ENCODE measurements around the gene FMO1. TPM values are rescaled to one million over a fixed set of nuclear protein-coding genes. Genes with fewer than 3 reads are reported as not detected.
"Not testable (repeated sequence)": the region's sequence is repeated elsewhere in the genome, so short reads cannot be mapped to it uniquely, and the experiment has no call there.

The FMO1 gene
- total RNA-seq, 1 donor from 2014 or later = 0.54 TPM

DNA sequence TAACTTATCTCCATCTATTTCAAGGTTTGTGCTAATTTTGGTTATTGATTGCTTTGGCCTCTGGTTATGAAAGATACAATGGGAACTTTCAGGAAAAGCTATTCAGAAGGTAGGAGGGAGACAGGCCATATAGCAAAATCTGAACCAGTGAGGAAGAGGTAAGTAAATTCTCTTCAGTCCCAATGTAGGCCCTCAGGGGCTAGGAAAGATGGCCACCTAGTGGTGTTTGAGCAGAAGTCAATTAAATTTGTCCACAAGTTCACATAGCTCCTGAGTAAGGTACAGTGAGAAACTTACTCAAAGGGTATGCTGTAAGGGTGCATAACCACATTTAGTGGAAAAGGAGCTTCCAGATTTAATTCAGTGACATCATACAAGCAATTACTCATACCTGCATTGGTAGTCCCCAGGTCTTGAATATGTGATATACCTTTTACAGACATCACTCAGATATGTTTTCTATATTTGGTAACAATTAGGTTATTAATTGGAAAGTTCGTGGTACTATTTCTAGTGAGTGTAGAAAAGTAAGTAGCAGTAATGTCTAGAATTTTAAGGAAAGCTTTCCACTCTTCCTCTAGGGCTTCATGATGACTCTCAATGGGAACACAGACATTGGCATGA lies 21.4 kb upstream of the FMO1 start:
- ATAC-seq (ENCODE audit: poor library complexity) (peak; percentile 84), DNase-seq (no peak)
- intact Hi-C loops (cut with DNase I) = loop anchor here (2.0 to 5.0 kb wide), 2 partner anchors 145 to 260 kb away; no protein-coding TSS in a partner anchor

DNA sequence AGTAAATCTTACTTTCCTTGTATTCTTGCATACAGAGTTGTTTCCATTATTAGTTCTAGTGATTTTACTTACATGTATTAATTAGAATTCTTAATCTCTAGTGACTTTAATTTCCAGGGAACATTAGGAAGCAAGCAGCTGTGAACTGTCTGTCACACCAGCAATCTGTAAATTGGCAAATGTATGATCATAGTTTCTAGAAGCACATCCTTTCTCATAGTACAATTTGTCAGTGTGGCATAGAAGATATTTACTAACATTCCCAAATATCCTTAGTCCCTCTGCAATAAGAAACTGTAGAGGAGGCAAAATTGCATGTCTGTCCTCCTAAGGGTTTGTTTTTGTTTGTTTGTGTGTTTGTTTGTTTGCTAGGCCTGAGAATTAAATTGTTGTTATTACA lies 17.0 kb upstream of the FMO1 start:
- DNase-seq (no peak), ATAC-seq (ENCODE audit: poor library complexity) (no peak)
- intact Hi-C loops (cut with DNase I) = no loop called here

DNA sequence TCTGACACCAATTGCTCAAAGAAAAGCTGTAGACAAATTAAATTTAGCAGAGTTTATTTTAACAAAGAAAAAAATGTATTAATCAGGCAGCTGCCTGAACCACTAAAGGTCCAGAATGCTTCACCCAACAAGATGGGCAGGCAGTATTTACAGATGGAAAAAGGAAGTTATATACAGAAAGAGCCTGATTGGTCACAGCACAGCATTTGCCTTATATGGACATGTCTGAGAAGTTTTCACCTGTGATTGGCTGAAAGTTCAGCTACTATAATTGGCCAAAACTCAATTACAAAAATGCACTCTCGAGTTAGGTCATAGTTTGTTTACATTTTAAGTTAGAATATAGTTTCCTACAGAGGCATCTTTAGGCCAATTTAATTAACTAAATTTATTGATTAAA lies 15.1 kb upstream of the FMO1 start:
- no peak for DNase-seq
- intact Hi-C loops (cut with DNase I) = no loop called here
- no peak for ATAC-seq (ENCODE audit: poor library complexity)

DNA sequence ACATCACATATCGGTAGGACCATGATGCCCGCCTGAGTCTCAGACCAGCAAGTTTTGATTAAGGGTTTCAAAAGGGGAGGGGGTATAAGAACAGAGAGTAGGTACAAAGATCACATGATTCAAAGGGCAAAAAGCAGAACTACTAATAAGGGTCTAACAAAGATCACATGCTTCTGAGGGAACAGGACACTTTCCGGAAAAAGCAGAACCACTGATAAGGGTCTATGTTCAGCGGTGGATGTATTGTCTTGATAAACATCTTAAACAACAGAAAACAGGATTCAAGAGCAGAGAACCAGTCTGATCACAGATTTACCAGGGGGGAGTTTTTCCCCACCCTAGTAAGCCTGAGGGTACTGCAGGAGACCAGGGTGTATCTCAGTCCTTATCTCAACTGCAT lies 12.1 kb upstream of the FMO1 start:
- ATAC-seq (ENCODE audit: poor library complexity); intact Hi-C loops (cut with DNase I); DNase-seq: not testable (repeated sequence)

DNA sequence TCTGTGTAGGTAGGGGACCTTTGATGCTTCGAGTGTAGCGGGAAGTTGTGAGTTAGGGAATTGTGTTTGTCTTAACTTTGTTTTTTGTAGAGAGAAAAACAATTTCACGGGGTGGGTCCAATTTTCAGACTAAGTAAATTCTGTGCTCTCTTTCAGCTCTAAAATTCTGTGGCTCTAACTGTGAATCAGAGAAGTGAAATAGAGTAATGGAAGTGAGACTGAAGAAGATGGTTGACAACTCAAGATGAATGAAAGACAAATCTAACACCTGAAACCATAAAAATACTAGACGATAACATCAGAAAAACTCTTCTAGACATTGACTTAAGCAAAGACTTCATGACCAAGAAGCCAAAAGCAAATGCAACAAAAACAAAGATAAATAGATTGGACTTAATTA lies 4.4 kb upstream of the FMO1 start:
- intact Hi-C loops (cut with DNase I) = loop anchor here (2.0 kb wide), 1 partner anchor 69 kb away; no protein-coding TSS in a partner anchor
- DNase-seq (no peak), ATAC-seq (ENCODE audit: poor library complexity) (no peak)

DNA sequence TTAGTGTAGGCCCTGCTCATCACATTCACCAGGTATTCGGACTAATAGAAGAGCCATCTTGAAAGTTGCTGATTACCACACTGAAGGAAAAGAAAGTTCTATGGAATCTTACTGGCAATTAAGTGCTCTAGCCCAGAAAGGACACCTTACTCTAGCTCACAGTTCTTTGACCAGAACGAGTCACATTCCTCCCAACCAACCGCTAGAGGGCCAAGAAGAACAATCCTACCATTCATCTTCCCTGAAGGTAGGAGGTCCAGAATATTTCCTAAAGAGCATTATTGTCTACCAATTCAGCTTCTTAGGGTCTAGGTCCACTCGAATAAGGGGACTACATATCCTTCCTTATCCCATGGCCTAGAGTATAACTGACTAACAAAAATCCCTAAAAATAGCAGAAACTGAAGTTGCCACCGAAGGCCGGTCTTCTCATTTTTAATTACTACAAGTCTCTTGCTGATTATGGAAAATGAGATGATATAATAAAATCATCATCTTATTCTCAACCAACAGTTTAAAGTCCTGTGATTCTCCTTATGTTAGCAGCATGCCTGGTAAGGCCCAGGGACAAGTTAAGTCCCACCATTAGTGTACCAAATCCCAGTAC lies 2.7 kb upstream of the FMO1 start:
- intact Hi-C loops (cut with DNase I) = loop anchor here (2.0 kb wide), 1 partner anchor 67 kb away; no protein-coding TSS in a partner anchor
- ATAC-seq (ENCODE audit: poor library complexity) = peak; percentile 75
- no peak for DNase-seq

DNA sequence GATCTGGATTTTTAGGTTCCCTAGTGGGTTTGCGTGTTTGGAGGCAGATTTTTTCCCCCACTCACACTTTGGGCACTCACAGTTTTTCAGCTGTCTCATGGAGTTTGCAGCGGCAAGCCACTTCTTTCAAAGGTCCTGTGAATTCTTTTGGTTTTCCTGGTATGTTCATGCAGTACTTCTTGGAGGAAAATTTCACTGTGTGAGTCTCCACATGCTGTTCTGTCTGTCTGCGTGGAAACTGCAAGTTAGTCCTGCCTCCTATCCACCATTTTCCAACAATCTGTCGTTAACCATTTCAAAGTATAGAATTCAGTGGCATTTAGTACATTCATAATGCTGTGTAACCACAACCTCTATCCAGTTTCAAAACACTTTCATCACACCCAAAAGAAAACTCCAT lies 793 bp upstream of the FMO1 start:
- intact Hi-C loops (cut with DNase I) = no loop called here

DNA sequence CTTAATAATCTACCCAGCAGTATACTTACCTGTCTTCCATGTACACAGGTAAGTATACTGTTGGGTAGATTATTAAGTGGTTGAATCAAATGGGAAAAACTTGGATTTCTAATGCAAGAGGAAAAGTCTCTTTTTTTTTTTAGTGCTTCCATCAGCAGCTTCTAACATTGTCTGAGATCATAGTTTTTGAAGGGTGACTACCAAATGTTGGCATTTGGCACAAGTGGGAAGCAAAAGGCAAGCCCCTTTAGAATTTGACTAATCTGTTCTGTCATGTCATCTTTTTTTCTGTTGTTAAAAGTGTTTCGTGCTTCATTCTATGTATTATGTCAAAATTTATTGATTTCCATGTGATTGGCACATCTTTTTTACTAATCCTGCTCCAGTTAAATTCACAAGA lies 547 bp downstream of the FMO1 start:
- intact Hi-C loops (cut with DNase I) = no loop called here
- ATAC-seq (ENCODE audit: poor library complexity) (no peak), DNase-seq (no peak)

More for the DNA sequence above, 793 bp upstream of the FMO1 start:
- DNase-seq = no peak
- no peak for ATAC-seq (ENCODE audit: poor library complexity)

DNA sequence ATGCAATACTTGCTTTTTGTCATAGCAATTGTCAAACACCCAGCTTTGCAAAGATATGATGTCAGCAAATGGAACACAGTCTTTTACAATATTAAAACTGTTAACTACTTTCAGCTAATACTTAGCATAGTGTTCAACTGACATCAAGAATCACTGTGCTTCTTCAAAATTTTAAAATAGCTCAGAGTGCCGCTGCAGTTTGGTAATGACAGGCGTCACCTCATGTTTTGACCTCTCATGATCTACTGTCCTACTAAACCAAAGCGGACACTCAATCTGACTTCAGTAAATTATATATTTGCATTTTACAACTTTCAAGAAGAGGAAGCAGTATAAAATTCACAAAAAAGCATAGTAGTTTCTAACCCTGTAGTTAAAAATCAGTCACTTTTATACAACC lies 2.0 kb downstream of the FMO1 start:
- peak; percentile 62 for ATAC-seq (ENCODE audit: poor library complexity)
- intact Hi-C loops (cut with DNase I) = no loop called here
- DNase-seq = no peak

DNA sequence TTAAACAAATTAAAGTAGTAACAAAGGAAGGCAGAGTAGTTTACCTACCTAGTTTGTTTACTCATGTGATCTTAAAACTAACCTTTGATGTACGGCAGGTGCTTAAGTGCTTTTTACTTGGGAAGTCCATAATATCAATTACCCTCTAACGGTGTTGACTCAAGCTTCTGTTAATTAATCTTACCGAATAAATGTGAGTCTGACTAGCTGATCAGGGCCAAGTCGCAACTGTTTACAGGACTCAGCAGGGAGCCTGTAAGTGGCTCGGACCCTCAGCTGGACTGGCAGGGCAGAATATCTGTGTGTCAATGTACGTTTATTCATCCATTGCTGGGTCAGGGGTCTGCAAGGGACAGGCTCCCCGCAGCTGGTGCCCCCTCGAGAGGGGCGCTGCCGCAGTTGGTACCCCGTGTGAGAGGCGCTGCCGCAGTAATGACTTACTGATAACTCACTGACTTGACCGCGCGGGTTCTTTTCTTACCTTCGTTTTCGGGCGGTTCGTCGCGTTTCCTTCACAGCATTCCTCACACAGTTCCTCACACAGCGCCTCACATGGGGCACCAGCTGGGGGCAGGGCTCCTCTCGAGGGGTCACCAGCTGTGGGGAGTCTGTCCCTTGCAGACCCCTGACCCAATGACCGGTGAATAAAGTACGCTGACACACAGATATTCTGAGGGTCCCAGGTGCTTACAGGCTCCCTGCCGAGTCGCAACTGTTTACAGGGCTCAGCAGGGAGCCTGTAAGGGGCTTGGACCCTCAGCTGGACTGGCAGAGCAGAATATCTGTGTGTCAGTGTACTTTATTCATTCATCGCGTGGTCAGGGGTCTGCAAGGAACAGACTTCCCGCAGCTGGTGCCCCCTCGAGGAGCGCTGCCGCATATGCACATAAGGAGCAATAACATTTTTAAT lies 3.0 kb downstream of the FMO1 start:
- ATAC-seq (ENCODE audit: poor library complexity) = peak; percentile 67
- intact Hi-C loops (cut with DNase I) = no loop called here
- DNase-seq = peak; percentile 59

DNA sequence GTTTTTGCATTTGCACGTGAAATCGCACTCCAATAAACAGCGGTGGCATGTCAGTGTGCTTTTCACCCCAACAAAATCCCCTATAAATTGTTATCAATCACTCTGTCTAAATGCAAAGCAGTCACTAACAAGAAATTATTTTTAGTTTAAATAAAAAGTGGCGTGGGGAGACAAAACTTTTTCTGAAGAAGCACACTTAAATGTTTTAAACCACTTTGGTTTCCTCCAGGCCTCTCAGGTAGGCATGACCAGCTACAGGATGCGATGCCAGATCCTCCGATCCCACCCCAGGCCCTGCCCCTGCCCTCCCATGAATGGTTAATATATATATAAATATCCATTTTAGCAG lies 3.6 kb downstream of the FMO1 start:
- no peak for ATAC-seq (ENCODE audit: poor library complexity)
- DNase-seq = no peak
- intact Hi-C loops (cut with DNase I) = no loop called here

DNA sequence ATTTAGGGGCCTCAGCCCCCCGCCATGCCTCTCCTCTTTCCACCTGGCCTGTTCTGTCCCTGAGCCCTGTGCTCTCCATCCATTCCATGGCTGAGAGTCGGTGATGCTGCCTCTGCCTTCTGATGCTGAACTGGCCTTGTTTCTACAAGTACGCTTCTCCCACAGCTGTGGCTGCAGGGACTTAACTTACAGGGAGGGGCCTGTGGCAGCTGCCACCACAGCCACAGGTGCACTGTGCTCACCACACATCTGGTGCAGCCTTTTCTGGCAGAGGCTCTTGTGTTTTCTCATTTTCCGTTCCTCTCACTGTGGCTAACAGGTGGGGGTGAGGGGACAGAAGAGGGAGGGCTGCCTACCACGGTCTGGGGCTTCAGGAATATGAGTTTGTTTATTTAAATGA lies 4.2 kb downstream of the FMO1 start:
- ATAC-seq (ENCODE audit: poor library complexity) = no peak
- intact Hi-C loops (cut with DNase I) = no loop called here

DNA sequence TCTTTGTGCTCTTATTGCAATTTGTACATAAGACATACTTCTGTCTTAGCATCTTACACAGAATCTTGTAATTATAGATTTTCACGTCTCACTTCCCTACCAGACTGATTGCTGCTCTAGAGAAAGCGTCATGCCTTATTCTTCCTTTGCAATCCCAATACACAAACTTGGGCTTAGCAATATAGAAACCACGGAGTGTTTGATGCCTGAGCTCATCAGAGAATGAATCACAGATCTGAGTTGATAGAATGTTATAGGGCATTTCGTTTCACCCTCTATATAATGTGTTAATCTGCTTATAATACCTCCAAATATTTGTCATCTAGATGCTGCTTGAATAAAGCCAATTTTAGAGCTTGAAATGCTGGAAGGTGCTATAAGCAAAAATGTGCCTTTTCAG lies 6.6 kb downstream of the FMO1 start:
- no peak for ATAC-seq (ENCODE audit: poor library complexity)
- no peak for DNase-seq
- intact Hi-C loops (cut with DNase I) = no loop called here

More for the DNA sequence above, 4.2 kb downstream of the FMO1 start:
- no peak for DNase-seq

DNA sequence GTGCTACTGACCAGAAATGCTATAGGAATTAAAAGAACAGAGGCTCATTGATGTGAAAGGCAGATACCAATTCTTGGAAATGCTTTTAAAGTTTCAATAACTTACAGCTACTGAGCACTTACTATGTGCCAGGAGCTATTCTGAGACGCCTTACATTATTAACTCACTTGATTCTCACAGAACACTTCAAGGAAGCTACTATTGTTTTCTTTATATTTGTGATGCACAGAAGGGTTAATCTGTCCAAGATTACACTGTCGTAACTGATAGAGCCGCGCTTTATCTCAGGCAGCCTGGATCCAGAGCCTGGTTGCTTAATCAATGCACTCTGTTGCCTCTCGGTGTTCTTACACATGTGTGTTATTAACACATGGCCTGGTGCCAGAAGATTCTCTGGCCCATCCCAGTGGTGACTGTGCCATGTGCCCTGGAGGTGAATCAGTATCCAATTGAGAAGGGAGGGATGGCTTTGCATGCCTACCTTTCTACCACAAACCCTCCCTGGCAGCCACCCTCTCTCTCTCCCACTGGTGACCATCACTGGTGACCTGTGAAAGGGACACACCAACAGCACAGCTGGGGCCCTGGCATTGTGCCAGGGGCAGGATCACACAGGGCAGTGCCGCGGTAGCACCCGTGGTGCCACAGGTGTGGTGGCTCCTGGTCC lies 8.8 kb downstream of the FMO1 start:
- DNase-seq (no peak), ATAC-seq (ENCODE audit: poor library complexity) (peak; percentile 60)
- intact Hi-C loops (cut with DNase I) = no loop called here

DNA sequence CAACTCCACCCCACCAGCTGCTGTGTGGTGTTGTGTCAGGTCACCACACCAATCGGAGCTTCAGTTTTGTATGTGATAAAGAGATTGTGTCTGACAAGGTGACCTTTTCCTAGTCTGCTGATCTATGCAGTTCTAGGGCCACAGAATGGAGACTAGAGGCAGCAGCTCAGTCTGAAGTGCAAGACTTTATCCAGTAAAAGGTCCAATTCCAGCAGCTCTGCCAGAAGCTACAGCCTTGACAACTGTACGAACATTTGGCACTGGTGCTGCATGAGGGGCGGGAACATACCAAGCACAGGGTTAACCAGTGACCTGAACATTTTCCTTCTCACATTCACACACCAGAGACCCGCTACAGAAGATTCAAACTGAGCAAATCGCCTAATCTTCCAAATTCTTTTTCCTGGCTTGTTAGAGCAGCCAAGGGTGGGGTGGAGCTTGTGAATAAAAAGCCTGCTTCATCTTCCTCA lies 9.3 kb downstream of the FMO1 start:
- peak; percentile 50 for ATAC-seq (ENCODE audit: poor library complexity)
- no peak for DNase-seq
- intact Hi-C loops (cut with DNase I) = no loop called here

DNA sequence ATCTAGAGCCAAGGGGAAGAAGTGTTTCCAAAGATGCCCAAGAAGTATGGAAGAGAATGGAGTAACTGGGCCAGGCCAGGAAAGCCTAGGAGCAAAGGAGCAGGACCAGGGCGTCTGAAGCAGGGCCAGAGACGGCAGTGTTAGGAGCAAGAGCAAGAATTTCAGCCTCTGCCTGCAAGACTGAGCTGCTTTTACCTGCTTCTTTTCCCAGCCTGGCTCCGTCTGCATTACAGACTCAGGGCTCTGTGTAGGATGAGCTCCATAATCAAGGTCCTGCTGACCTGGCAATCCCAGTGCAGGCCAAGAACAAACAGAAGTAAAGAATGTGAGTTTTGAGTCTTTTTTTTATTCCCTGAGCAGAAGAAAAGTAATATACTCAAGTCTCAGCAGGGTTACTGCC lies 10.1 kb downstream of the FMO1 start:
- intact Hi-C loops (cut with DNase I) = no loop called here
- ATAC-seq (ENCODE audit: poor library complexity) = no peak

DNA sequence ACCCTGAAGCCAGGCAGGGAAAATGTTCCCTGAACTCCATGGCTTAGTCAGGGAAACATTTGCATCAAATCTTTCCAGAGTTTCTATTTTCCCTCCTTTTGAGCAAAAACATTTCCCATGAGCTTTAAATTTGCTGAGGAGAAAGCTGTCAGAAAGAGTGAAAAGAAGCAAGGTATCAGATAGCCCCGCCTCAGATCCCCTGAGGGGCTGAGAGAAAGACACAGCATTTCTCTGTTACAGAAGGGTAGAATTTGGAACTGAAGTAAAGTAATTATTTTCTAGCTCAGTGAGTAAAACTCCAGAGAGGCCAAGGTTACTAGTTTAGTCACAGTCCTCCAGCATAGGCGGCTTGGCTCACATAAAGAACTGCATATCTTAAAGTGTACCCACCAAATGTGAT lies 10.6 kb downstream of the FMO1 start:
- intact Hi-C loops (cut with DNase I) = no loop called here
- DNase-seq (no peak), ATAC-seq (ENCODE audit: poor library complexity) (no peak)

More for the DNA sequence above, 10.1 kb downstream of the FMO1 start:
- DNase-seq = no peak

DNA sequence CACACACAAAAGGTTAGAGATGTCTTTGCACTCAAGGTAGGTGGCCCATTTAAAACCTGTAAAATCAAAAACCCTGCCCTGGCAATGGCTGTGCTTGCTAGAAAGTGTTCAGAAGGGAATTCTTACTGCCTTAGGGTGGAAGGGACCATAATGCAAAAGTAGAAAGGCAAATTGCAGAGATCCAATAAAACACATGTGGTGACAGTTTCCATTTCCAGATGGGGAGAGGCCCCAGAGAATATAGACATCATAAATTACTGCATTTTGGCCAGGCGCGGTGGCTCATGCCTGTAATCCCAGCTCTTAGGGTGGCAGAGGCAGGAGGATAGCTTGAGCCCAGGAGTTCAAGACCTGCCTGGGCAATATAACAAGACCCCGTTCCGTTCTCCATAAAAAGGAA lies 13.0 kb downstream of the FMO1 start:
- no peak for DNase-seq
- no peak for ATAC-seq (ENCODE audit: poor library complexity)
- intact Hi-C loops (cut with DNase I) = no loop called here

DNA sequence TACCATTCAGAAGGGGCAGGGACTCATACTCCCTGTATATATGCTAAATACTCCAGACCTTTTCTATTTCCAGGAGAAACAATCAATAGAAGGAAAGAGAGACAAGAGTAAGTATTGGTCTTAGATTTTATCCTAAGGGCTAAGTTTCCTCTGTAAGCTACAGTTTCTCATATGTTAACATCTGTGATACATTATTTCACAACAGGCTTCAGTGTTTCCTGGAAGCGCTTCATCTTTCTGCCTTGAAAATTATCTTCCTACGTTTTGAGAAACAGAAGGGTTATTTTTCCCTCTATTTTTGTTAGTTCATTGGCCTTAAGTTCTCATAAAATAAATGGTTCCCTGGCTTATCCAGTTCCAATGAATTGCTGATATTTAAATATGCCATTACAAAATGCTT lies 15.6 kb downstream of the FMO1 start:
- DNase-seq = no peak
- ATAC-seq (ENCODE audit: poor library complexity) = no peak
- intact Hi-C loops (cut with DNase I) = no loop called here

Data from Right ventricle myocardium superior (tissue), 1 donor.